Fibroblast of villous mesenchyme (primary cell): ENCODE data around the gene SCN5A. TPM values are rescaled to one million over a fixed set of nuclear protein-coding genes. Genes with fewer than 3 reads are reported as not detected.

Experiments
- DNase-seq: peaks from one replicate; pipeline ENCODE4 v3.0.0-alpha.2; 2010; ENCODE audit warnings: low read depth
- H3K4me3 ChIP-seq: 2 replicates; pipeline ENCODE4 v1.5.1; 2011; ENCODE audit warnings: low read depth, mild to moderate bottlenecking, low read length
- CTCF ChIP-seq: IDR thresholded peaks from 2 replicates; pipeline ENCODE4 v1.5.1; 2012; ENCODE audit warnings: low read depth, mild to moderate bottlenecking, low read length; ENCODE audit not compliant: insufficient read depth
- total RNA-seq: library from RNA; depleted of rRNA; stranded (reverse); fragments of >200 nt; gene quantifications from 2 replicates; pipeline ENCODE4 v1.2.3, GENCODE V29; 2012

SCN5A gene
- total RNA-seq, 1 donor: 0.43 TPM

GRCh38 chr3:38578081-38578475 lies 71.4 kb downstream of the SCN5A start:
- DNase-seq: no peak
- H3K4me3 ChIP-seq: no peak overlapping the region
- no peak for TF ChIP-seq CTCF

DNA sequence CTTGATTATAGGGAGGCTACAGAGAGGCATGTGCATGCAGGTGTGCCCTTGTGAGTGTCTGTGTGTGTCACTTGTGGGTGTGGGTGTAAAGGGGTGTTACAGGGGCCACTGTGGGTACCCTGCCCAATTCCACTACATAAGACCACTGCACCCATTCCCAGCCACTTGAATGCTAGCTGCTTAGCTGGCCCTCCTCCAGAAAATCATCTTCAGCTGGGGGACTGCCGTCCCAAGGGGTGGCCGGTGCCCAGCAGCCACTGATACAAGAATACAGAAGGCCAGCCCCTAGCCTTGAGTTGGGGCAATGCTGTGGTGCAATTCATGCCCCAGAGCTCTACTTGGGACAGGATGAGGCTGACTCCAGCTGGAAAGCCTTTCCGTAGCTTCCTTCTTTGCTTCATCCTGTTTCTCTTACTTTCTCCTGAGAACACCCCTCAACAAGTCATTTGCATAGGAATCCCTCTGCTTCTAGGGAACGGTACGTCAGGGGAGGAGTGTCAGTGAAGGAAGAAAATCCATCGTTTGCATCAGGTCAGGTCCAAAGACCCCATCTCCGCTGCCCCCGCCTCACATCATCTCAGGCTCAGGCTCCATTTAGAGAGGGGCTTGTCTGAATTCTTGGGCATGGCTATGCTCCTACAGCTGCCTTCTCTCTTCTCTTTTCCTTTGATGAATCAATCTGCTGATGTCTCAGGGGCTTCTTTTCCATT lies 72.0 kb downstream of the SCN5A start:
- no peak for DNase-seq
- TF ChIP-seq CTCF: no peak
- no peak overlapping the region for H3K4me3 ChIP-seq

- H3K4me3 ChIP-seq: no peak overlapping the region
- no peak for DNase-seq
- TF ChIP-seq CTCF: no peak
Observed at GRCh38 chr3:38576526-38577370, 72.7 kb downstream of the SCN5A start.

GRCh38 chr3:38576131-38576525 lies 73.4 kb downstream of the SCN5A start:
- H3K4me3 ChIP-seq: no peak overlapping the region
- DNase-seq: no peak
- TF ChIP-seq CTCF: no peak

- no peak for DNase-seq
- H3K4me3 ChIP-seq: no peak overlapping the region
- TF ChIP-seq CTCF: no peak
Observed at GRCh38 chr3:38575279-38575843, 74.1 kb downstream of the SCN5A start.

GRCh38 chr3:38574411-38575278 lies 74.8 kb downstream of the SCN5A start:
- no peak for TF ChIP-seq CTCF
- DNase-seq: no peak
- H3K4me3 ChIP-seq: no peak overlapping the region
